ENCODE measurements around the gene ENKUR. TPM values are rescaled to one million over a fixed set of nuclear protein-coding genes. Genes with fewer than 3 reads are reported as not detected.

The ENKUR gene, protein sequence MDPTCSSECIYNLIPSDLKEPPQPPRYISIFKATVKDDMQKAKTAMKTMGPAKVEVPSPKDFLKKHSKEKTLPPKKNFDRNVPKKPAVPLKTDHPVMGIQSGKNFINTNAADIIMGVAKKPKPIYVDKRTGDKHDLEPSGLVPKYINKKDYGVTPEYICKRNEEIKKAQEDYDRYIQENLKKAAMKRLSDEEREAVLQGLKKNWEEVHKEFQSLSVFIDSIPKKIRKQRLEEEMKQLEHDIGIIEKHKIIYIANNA
- under 0.01 and 0.09 TPM in 2 replicates for total RNA-seq

GRCh38 chr10:25015828-25016375, at the start of gene ENKUR:
ENKUR (minus strand) TSS chr10:25016158; CDS start chr10:25015936, 222 bp downstream.

DNA sequence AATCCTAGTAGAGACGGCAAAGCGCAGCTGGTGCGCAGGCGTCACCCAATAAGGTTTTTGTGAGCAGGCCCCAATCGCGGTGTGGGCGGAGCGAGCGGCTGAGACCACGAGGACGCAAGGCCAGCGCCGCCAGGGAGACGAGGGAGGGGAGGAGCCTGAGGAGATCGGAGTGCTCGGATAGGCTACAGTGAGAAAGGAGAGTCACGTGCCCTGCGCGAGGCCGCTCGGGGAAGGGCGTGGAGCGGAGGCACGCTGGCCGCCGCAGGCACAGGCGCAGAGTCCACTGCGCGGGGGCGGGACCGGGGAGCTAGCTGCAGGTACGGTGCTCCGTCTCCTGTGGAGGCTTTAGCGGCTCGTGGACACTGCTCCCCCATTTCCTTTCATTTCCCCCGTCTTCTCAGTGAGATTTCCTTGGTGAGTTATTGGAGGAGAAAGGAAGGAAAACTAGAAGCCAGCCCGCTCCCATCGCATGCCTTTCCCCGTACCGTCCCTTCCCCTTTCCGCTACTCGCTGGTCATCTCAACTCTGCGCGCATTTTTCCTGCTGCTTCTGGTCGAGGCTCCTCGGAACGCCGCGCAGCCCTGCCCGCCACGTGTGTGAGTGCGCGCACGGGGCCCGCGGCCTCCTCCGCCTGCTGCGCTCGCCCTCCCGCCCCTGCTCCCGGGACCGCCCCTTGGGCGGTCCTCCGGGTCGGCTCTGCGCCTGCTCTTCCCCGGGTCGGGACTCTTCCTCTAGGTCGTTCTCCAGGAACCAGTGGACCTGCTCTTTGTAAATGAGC, 607 bp upstream of the ENKUR start, which contains the start of gene THNSL1:
Gene THNSL1, plus strand, starts transcription at position 237 of the 778 bp plus-strand sequence. CDS start 6,612 bp downstream, outside the sequence.

GRCh38 chr10:24952143-24952706, 63.7 kb downstream of the ENKUR start, which contains the start of gene PRTFDC1:
PRTFDC1 (minus strand) TSS chr10:24952606; CDS start chr10:24952575, 31 bp downstream.

Other genes starting within 250 kb of the ENKUR start
- gene PRTFDC1, start 63.6 kb downstream of the ENKUR start, total RNA-seq = 19.4 and 23.3 TPM in 2 replicates
- gene THNSL1, start 454 bp upstream of the ENKUR start, total RNA-seq = 2.3 and 3.8 TPM in 2 replicates
- 0.14 and 0.18 TPM in 2 replicates for gene GPR158, start 158.8 kb upstream of the ENKUR start, total RNA-seq

Measured in smooth muscle cell of bladder (primary cell).